H9 (cell line): ENCODE measurements around the gene RAD21L1. TPM values are rescaled to one million over a fixed set of nuclear protein-coding genes. Genes with fewer than 3 reads are reported as not detected.

Experiments used
- DNase-seq: peaks from one replicate; pipeline ENCODE4 v3.0.0-alpha.2; 2017
- H2AFZ ChIP-seq: one replicate; pipeline ENCODE4 v1.6.1; 2013; ENCODE audit warnings: mild to moderate bottlenecking, low read length, control low read depth, moderate library complexity
- H2AK5ac ChIP-seq: 2 replicates; pipeline ENCODE4 v1.6.1; 2013; ENCODE audit warnings: low read length, control low read depth, mixed read lengths; ENCODE audit not compliant: insufficient read length
- H2BK120ac ChIP-seq: one replicate; pipeline ENCODE4 v1.6.1; 2013; ENCODE audit warnings: low read depth, mild to moderate bottlenecking, low read length, control low read depth, inconsistent platforms; ENCODE audit not compliant: poor library complexity, severe bottlenecking
- H2BK12ac ChIP-seq: 2 replicates; pipeline ENCODE4 v1.6.1; 2013; ENCODE audit warnings: low read length, control low read depth, mixed read lengths, low read depth; ENCODE audit not compliant: insufficient read length
- H2BK15ac ChIP-seq: 2 replicates; pipeline ENCODE4 v1.6.1; 2013; ENCODE audit warnings: low read depth, low read length, control low read depth
- H2BK20ac ChIP-seq: one replicate; pipeline ENCODE4 v1.6.1; 2013; ENCODE audit warnings: low read depth, mild to moderate bottlenecking, low read length, control low read depth, inconsistent platforms; ENCODE audit not compliant: poor library complexity, severe bottlenecking
- H2BK5ac ChIP-seq: 2 replicates; pipeline ENCODE4 v1.6.1; 2013; ENCODE audit warnings: low read length, control low read depth, mixed read lengths; ENCODE audit not compliant: insufficient read length
- H3K14ac ChIP-seq: 2 replicates; pipeline ENCODE4 v1.6.1; 2013; ENCODE audit warnings: low read length, control low read depth; ENCODE audit not compliant: insufficient read depth
- H3K18ac ChIP-seq: 2 replicates; pipeline ENCODE4 v1.6.1; 2013; ENCODE audit warnings: low read depth, mild to moderate bottlenecking, mixed read lengths, low read length, control low read depth; ENCODE audit not compliant: insufficient read length
- H3K23ac ChIP-seq: 2 replicates; pipeline ENCODE4 v1.6.1; 2013; ENCODE audit warnings: low read length, control low read depth, mixed read lengths, low read depth; ENCODE audit not compliant: insufficient read length
- H3K23me2 ChIP-seq: 2 replicates; pipeline ENCODE4 v1.6.1; 2013; ENCODE audit warnings: low read depth, mild to moderate bottlenecking, mixed read lengths, low read length, control low read depth; ENCODE audit not compliant: insufficient read length, poor library complexity, severe bottlenecking
- H3K27ac ChIP-seq: 2 replicates; pipeline ENCODE4 v1.5.1; 2013; ENCODE audit warnings: low read length, control low read depth, mixed read lengths, low read depth; ENCODE audit not compliant: insufficient read length
- H3K27me3 ChIP-seq: 2 replicates; pipeline ENCODE4 v1.6.1; 2013; ENCODE audit warnings: low read length, control low read depth, inconsistent platforms; ENCODE audit not compliant: insufficient read depth
- H3K4ac ChIP-seq: 2 replicates; pipeline ENCODE4 v1.6.1; 2013; ENCODE audit warnings: low read depth, mild to moderate bottlenecking, control low read depth, inconsistent platforms, low read length, moderate library complexity
- H3K4me1 ChIP-seq: 2 replicates; pipeline ENCODE4 v1.6.1; 2013; ENCODE audit warnings: low read length, control low read depth, inconsistent platforms; ENCODE audit not compliant: insufficient read depth
- H3K4me2 ChIP-seq: 2 replicates; pipeline ENCODE4 v1.6.1; 2013; ENCODE audit warnings: low read length, control low read depth, mixed read lengths; ENCODE audit not compliant: insufficient read length, insufficient read depth
- H3K56ac ChIP-seq: 2 replicates; pipeline ENCODE4 v1.6.1; 2013; ENCODE audit warnings: low read depth, mild to moderate bottlenecking, mixed read lengths, low read length, control low read depth; ENCODE audit not compliant: insufficient read length
- H3K79me1 ChIP-seq: 2 replicates; pipeline ENCODE4 v1.6.1; 2013; ENCODE audit warnings: low read depth, mild to moderate bottlenecking, moderate library complexity, low read length, control low read depth, inconsistent platforms; ENCODE audit not compliant: insufficient read depth, poor library complexity, severe bottlenecking
- H3K79me2 ChIP-seq: 2 replicates; pipeline ENCODE4 v1.6.1; 2013; ENCODE audit warnings: low read length, control low read depth, inconsistent platforms; ENCODE audit not compliant: insufficient read depth
- H3K9ac ChIP-seq: 2 replicates; pipeline ENCODE4 v1.6.1; 2013; ENCODE audit warnings: low read length, control low read depth, mixed read lengths; ENCODE audit not compliant: insufficient read length; ENCODE audit errors: extremely low read depth
- H3K9me3 ChIP-seq: one replicate; pipeline ENCODE4 v1.6.1; 2013; ENCODE audit warnings: low read depth, low read length, inconsistent platforms; ENCODE audit not compliant: control insufficient read depth
- H3T11ph ChIP-seq: one replicate; pipeline ENCODE4 v1.6.1; 2013; ENCODE audit warnings: mild to moderate bottlenecking, low read length, control low read depth, inconsistent platforms
- H4K20me1 ChIP-seq: one replicate; pipeline ENCODE4 v1.6.1; 2013; ENCODE audit not compliant: control insufficient read depth, insufficient read length, insufficient read depth
- H4K5ac ChIP-seq: 2 replicates; pipeline ENCODE4 v1.6.1; 2013; ENCODE audit warnings: low read depth, mild to moderate bottlenecking, mixed read lengths, low read length, control low read depth; ENCODE audit not compliant: insufficient read length
- H4K8ac ChIP-seq: replicated peaks from 2 replicates; pipeline ENCODE4 v1.6.1; 2013; ENCODE audit warnings: low read length, control low read depth, mixed read lengths, low read depth; ENCODE audit not compliant: insufficient read length
- H4K91ac ChIP-seq: 2 replicates; pipeline ENCODE4 v1.6.1; 2013; ENCODE audit warnings: low read depth, mild to moderate bottlenecking, moderate library complexity, mixed read lengths, low read length, control low read depth; ENCODE audit not compliant: insufficient read length
- H3K27ac Mint-ChIP-seq, 3 experiments: 2 replicates in 2 of 3; 3 replicates in 1 of 3; pipeline ENCODE4 v1.8.0; 2020 to 2021; ENCODE audit warnings: mixed read lengths in 3 of 3, mild to moderate bottlenecking in 1 of 3, moderate library complexity in 1 of 3
- H3K27me3 Mint-ChIP-seq: 2 replicates; pipeline ENCODE4 v1.8.0; 2021; ENCODE audit warnings: low read depth, mild to moderate bottlenecking, moderate library complexity, mixed read lengths
- H3K36me3 Mint-ChIP-seq, 3 experiments: 2 replicates in 2 of 3; 3 replicates in 1 of 3; pipeline ENCODE4 v1.8.0; 2020 to 2021; ENCODE audit warnings: low read depth in 3 of 3, mixed read lengths in 3 of 3; ENCODE audit not compliant: insufficient read depth in 1 of 3
- H3K4me1 Mint-ChIP-seq, 2 experiments: 2 replicates each; pipeline ENCODE4 v1.8.0; 2020; ENCODE audit warnings: mixed read lengths in 2 of 2
- H3K4me3 Mint-ChIP-seq, 2 experiments: 2 replicates in 1 of 2; 3 replicates in 1 of 2; pipeline ENCODE4 v1.8.0; 2020 to 2021; ENCODE audit warnings: mild to moderate bottlenecking in 2 of 2, mixed read lengths in 2 of 2, moderate library complexity in 1 of 2
- H3K9me3 Mint-ChIP-seq, 2 experiments: 2 replicates in 1 of 2; 3 replicates in 1 of 2; pipeline ENCODE4 v1.8.0; 2020; ENCODE audit warnings: mild to moderate bottlenecking in 2 of 2, mixed read lengths in 2 of 2, moderate library complexity in 1 of 2
- CTCF ChIP-seq: fragments of 200-600 bp; sonication (generic); conservative IDR thresholded peaks from 3 replicates; pipeline ENCODE4 v1.8.0; 2021; ENCODE audit warnings: antibody characterized with exemption, mild to moderate bottlenecking
- WGBS: extraction: QIAGEN DNeasy Blood & Tissue Kit; methylation state at CpG from one replicate; pipeline ENCODE4 v1.1.7; 2013; ENCODE audit warnings: missing lambda C conversion rate, low lambda C conversion rate, mixed read lengths; ENCODE audit not compliant: insufficient read length; ENCODE audit errors: extremely low coverage; 5-methylcytosine and 5-hydroxymethylcytosine counted together
- total RNA-seq: library from RNA; stranded (reverse); gene quantifications from 2 replicates; pipeline ENCODE4 v1.2.1, GENCODE V29; 2021

Gene RAD21L1
- total RNA-seq, 1 experiment from 2014 or later, result not detected

DNA sequence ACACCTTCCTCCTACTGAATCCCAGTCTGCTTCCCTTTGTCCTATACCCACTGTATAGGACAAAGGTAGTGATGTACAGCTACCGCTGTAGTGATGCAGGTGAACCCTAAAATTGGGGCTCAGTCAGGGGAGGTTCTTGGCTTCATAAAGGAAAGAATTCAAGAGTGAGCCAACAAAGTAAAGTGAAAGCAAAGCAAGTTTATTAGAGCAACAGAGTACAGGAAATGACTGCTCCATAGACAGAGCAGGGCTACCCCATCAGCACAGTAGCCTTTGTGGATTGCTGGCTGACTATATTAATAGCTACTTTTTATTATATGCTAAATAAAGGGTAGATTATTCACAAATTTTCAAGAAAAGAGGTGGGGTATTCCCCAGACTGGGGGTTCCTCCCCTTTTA is 25.9 kb upstream of the RAD21L1 start:
- no peak overlapping the region for H4K5ac ChIP-seq
- no peak overlapping the region for H2AK5ac ChIP-seq
- no peak overlapping the region for H2AFZ ChIP-seq
- no peak for TF ChIP-seq CTCF
- Mint-ChIP-seq H3K27ac (no peak overlapping the region; a peak in 1 of 7 replicates), H3K4me1 (no peaks in the 10 kb centered on the region; a peak in 1 of 4 replicates), H3K27me3 (peaks cover 19% of the 10 kb centered on the region), H3K36me3 (no peaks in the 10 kb centered on the region), H3K4me3 (no peak overlapping the region), H3K9me3 (peaks cover 0 to 3% of the 10 kb centered on the region in 2 experiments; a peak in 1 of 5 replicates)
- H3K9me3 ChIP-seq, result no peaks in the 10 kb centered on the region
- no peak overlapping the region for H3K23ac ChIP-seq
- WGBS, result no CpG with 5 or more reads among the region's 1 CpG
- H3K23me2 ChIP-seq, result no peaks in the 10 kb centered on the region
- H3K56ac ChIP-seq, result no peak overlapping the region
- peaks cover 3% of the 10 kb centered on the region; the same call in 1 of the 2 replicates for H3K27me3 ChIP-seq
- no peaks in the 10 kb centered on the region for H3K4me1 ChIP-seq
- H3K18ac ChIP-seq, result no peak overlapping the region
- H3K9ac ChIP-seq, result no peak overlapping the region
- DNase-seq, result no peak
- no peak overlapping the region for H2BK20ac ChIP-seq
- no peaks in the 10 kb centered on the region for H3K79me2 ChIP-seq
- no peak overlapping the region for H3K14ac ChIP-seq
- H2BK120ac ChIP-seq, result no peak overlapping the region
- H4K8ac ChIP-seq, result no peak overlapping the region
- H3T11ph ChIP-seq, result no peak overlapping the region
- H3K4ac ChIP-seq, result no peak overlapping the region
- H3K27ac ChIP-seq, result no peak overlapping the region
- no peaks in the 10 kb centered on the region for H4K20me1 ChIP-seq
- no peak overlapping the region for H2BK12ac ChIP-seq
- no peak overlapping the region for H2BK15ac ChIP-seq
- no peak overlapping the region for H3K4me2 ChIP-seq
- no peak overlapping the region for H2BK5ac ChIP-seq
- H3K79me1 ChIP-seq, result no peaks in the 10 kb centered on the region
- H4K91ac ChIP-seq, result no peak overlapping the region
